Left lung (tissue), 10 donors: Measurements from ENCODE around the gene RIMS4. TPM values are rescaled to one million over a fixed set of nuclear protein-coding genes. Genes with fewer than 3 reads are reported as not detected.

Experiments
- ATAC-seq: fragments of 200-7000 bp; cut with Tn5 transposase; one replicate; pipeline ENCODE4 v1.9.1; 2020; ENCODE audit warnings: moderate library complexity
- DNase-seq, 4 donors: peaks; one replicate each; pipeline ENCODE4 v3.0.0-alpha.2; 2013 to 2020
- H3K27ac ChIP-seq, 2 donors: fragments of 200-600 bp; sonication (generic) in 1 of 2; one replicate each; pipeline versions ENCODE4 v1.5.0 to v1.8.0; 2020 to 2021
- H3K27me3 ChIP-seq, 2 donors: fragments of 200-600 bp; sonication (generic) in 1 of 2; one replicate each; pipeline versions ENCODE4 v1.5.0 to v1.8.0; 2020 to 2021
- H3K36me3 ChIP-seq, 2 donors: fragments of 200-600 bp; sonication (generic) in 1 of 2; one replicate each; pipeline versions ENCODE4 v1.5.0 to v1.8.0; 2020 to 2021
- H3K4me1 ChIP-seq, 2 donors: fragments of 200-600 bp; one replicate each; pipeline ENCODE4 v1.8.0; 2021
- H3K4me3 ChIP-seq, 2 donors: fragments of 200-600 bp; sonication (generic) in 1 of 2; one replicate each; pipeline versions ENCODE4 v1.5.0 to v1.8.0; 2020 to 2021; ENCODE audit warnings: mild to moderate bottlenecking in 1 of 2
- H3K9me3 ChIP-seq, 2 donors: fragments of 200-600 bp; sonication (generic) in 1 of 2; one replicate each; pipeline versions ENCODE4 v1.5.0 to v1.8.0; 2020 to 2021
- intact Hi-C, 2 donors: fragments of 100-400 bp; cut with DNase I; formaldehyde crosslinking; loops; one replicate each; pipeline versions ENCODE4 v1.11.2 to v1.14.2; 2022
- polyA plus RNA-seq, 6 donors: library from polyadenylated mRNA; unstranded; fragments of 120-200 nt; gene quantifications; one replicate each; pipeline ENCODE4 v1.2.1, GENCODE V29; 2013; ENCODE audit not compliant: insufficient read length in 6 of 6
- total RNA-seq, 2 donors: library from RNA; stranded (reverse); fragmentation: NEBNext Ultra II Directional; extraction: Animal tissue kit (Norgen Biotek cat#: 25700); gene quantifications; one replicate each; pipeline ENCODE4 v1.2.1, GENCODE V29; 2021
- TF ChIP-seq, protein P1 (sequence below), 2 donors: fragments of 200-600 bp; sonication (generic) in 1 of 2; IDR thresholded peaks; one replicate each; pipeline versions ENCODE4 v1.5.0 to v1.8.0; 2021; ENCODE audit warnings: antibody characterized with exemption in 2 of 2
- donor health status: DM: no; HTN: yes; CAD: no.
- donor health status: DM: no; HTN: no; CAD: no.

Gene RIMS4
- total and polyA plus RNA-seq, 8 donors = 0.47 to 6.3 (median 4.1) TPM

DNA sequence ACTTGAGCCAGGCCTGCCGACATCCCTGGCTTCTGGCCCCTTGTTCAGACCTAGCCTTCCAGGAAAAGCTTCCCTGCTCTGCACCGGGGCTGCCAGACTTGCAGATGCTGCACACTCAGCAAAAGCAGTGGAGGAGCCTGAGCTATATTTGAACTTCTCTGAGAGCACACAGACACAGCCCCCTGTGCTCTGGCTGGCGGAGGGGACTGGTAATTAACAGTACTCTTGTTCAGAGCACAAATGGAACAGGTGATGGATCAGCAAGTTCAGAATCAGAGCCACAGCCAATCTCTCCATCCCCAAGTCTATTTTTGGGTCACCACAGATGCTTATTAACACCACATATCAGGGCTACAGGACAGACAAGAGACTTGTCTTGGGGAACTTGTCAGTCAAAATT lies 27.6 kb upstream of the RIMS4 start:
- intact Hi-C loops = no loop called here
- H3K4me1 ChIP-seq = no peaks in the 10 kb centered on the region
- ATAC-seq (no peak), DNase-seq (peak in 1 of 4 donors; percentile 37)
- H3K36me3 ChIP-seq = no peaks in the 10 kb centered on the region
- TF ChIP-seq, protein P1, sequence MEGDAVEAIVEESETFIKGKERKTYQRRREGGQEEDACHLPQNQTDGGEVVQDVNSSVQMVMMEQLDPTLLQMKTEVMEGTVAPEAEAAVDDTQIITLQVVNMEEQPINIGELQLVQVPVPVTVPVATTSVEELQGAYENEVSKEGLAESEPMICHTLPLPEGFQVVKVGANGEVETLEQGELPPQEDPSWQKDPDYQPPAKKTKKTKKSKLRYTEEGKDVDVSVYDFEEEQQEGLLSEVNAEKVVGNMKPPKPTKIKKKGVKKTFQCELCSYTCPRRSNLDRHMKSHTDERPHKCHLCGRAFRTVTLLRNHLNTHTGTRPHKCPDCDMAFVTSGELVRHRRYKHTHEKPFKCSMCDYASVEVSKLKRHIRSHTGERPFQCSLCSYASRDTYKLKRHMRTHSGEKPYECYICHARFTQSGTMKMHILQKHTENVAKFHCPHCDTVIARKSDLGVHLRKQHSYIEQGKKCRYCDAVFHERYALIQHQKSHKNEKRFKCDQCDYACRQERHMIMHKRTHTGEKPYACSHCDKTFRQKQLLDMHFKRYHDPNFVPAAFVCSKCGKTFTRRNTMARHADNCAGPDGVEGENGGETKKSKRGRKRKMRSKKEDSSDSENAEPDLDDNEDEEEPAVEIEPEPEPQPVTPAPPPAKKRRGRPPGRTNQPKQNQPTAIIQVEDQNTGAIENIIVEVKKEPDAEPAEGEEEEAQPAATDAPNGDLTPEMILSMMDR (IDR thresholded peaks at IDR 0.05) = no peak
- no peaks in the 10 kb centered on the region for H3K9me3 ChIP-seq
- H3K27me3 ChIP-seq = peaks cover 0 to 38% of the 10 kb centered on the region in 2 donors
- no peak overlapping the region for H3K4me3 ChIP-seq
- no peak overlapping the region for H3K27ac ChIP-seq

DNA sequence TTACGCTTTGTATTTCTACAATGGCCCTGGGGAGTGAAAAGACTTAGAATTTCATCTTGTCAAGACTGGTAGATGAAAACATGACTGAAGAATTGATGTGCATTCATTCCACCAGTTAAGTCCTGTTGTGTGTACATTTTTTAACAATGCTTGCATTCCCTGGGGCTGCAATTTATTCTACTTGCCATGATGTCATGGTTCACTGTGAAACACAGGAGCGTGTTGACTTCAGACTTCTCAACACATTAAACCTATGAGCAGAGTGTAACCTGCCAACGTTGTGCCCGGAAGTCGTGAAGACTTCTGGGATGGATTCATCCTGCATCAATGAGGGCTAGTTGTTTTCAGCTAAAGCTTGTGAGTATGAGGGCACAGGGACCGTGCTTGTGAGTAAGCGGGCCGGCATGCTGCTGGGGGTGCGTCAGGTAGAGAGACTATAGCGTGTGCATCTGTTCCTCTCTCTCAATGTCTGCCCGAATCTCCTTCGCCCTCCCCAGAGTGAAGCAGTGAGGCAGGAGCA lies 26.3 kb upstream of the RIMS4 start:
- DNase-seq = no peak
- Histone ChIP-seq H3K4me1 (no peaks in the 10 kb centered on the region), H3K4me3 (no peak overlapping the region), H3K27ac (no peak overlapping the region), H3K27me3 (peaks cover 0 to 34% of the 10 kb centered on the region in 2 donors), H3K36me3 (no peaks in the 10 kb centered on the region), H3K9me3 (no peaks in the 10 kb centered on the region)
- TF ChIP-seq, protein P1 (IDR thresholded peaks at IDR 0.05) = no peak
- intact Hi-C loops = no loop called here
- no peak for ATAC-seq

DNA sequence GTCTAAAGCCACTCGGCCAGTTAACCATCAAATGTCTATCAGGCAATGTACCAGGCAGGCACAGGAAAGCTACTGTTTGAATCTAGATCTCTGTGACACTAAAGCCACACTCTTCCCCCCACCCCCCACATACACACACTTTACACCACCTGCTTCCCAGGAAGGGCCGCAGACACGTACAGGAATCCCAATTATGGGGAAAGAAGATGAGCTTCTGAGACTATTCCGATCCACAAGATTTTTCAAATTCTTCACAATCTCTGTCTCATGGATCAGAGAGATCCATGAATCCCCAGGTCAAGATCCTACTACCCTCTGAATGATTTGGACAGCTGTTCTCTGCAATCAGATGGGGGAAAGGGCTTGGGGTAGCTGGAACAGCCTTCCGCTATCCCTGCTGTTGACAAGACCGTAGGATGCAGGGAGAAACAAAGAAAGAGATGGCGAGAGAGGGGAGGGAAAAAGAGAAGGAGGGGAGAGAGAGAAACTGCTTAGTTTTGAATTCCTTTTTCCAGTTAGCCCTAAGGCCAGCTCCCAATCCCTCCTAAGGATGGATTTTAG lies 25.4 kb upstream of the RIMS4 start:
- H3K4me3 ChIP-seq = no peak overlapping the region
- intact Hi-C loops = no loop called here
- no peak overlapping the region for H3K27ac ChIP-seq
- DNase-seq (no peak), ATAC-seq (no peak)
- no peaks in the 10 kb centered on the region for H3K9me3 ChIP-seq
- TF ChIP-seq, protein P1 (IDR thresholded peaks at IDR 0.05) = no peak
- no peaks in the 10 kb centered on the region for H3K36me3 ChIP-seq
- no peaks in the 10 kb centered on the region for H3K4me1 ChIP-seq
- peaks cover 0 to 30% of the 10 kb centered on the region in 2 donors for H3K27me3 ChIP-seq

DNA sequence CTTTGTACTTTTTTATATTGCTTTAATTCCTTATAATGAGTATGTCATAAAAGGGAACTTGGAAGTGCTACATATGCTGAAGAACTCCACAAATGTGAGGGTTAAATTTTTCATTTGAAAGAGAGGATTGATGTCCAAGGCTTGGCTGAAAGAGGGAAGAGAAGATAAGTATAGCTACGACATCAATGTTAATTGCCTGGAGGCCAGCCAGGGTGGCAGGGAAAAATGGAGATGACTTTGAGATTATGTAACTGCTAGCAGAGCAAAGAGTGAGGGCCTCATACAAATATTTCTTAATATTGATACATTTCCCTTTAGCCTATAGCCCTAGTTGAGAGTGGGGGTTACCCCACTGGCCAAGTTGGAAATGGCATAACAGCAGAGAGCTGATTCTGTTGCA lies 24.8 kb upstream of the RIMS4 start:
- Histone ChIP-seq H3K4me1 (no peaks in the 10 kb centered on the region), H3K36me3 (no peaks in the 10 kb centered on the region), H3K27me3 (peaks cover 0 to 30% of the 10 kb centered on the region in 2 donors), H3K4me3 (no peak overlapping the region), H3K9me3 (no peaks in the 10 kb centered on the region), H3K27ac (no peak overlapping the region)
- DNase-seq = peak in 2 of 4 donors; percentile 18 to 53
- intact Hi-C loops = no loop called here
- ATAC-seq = no peak
- TF ChIP-seq, protein P1 (IDR thresholded peaks at IDR 0.05) = no peak

DNA sequence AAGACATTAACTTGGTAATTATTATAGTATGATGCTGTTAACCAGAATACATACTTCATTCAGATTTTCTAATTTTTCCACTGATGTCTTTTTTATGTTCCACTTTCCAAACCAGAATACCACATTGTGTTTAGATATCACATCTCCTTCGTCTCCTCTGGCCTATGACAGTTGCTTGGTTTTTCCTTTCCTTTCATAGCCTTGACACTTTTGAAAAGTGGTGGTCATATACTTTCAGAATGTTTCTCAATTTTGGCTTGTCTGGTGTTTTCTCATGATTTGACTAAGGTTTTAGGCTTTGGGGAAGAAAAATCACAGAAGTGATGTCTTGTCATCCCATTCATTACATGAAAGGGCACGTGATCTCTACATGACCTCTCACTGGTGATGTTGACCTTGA lies 24.3 kb upstream of the RIMS4 start:
- Histone ChIP-seq H3K36me3 (no peaks in the 10 kb centered on the region), H3K4me1 (no peaks in the 10 kb centered on the region), H3K27me3 (peaks cover 0 to 30% of the 10 kb centered on the region in 2 donors), H3K27ac (no peak overlapping the region), H3K9me3 (no peaks in the 10 kb centered on the region), H3K4me3 (no peak overlapping the region)
- DNase-seq (no peak), ATAC-seq (no peak)
- intact Hi-C loops = no loop called here
- TF ChIP-seq, protein P1 (IDR thresholded peaks at IDR 0.05) = no peak
